Stimulated activated naive CD8-positive, alpha-beta T cell treated with anti-CD3 and anti-CD28 coated beads, Interleukin-15, Interleukin-2, amounts not matched to agents 100 U/mL and 50 U/mL, for 24 hours (primary cell): ENCODE results near the gene GINS3.
A peak's percentile ranks its signal among the peaks of the same experiment; 100 is the strongest.

ENCODE experiments used
- ATAC-seq: fragments of 150-1000 bp; cut with Tn5 transposase; one replicate; pipeline ENCODE4 v1.10.0; 2021
- DNase-seq: peaks from one replicate; pipeline ENCODE4 v3.0.0; 2021

GINS3 gene

DNA sequence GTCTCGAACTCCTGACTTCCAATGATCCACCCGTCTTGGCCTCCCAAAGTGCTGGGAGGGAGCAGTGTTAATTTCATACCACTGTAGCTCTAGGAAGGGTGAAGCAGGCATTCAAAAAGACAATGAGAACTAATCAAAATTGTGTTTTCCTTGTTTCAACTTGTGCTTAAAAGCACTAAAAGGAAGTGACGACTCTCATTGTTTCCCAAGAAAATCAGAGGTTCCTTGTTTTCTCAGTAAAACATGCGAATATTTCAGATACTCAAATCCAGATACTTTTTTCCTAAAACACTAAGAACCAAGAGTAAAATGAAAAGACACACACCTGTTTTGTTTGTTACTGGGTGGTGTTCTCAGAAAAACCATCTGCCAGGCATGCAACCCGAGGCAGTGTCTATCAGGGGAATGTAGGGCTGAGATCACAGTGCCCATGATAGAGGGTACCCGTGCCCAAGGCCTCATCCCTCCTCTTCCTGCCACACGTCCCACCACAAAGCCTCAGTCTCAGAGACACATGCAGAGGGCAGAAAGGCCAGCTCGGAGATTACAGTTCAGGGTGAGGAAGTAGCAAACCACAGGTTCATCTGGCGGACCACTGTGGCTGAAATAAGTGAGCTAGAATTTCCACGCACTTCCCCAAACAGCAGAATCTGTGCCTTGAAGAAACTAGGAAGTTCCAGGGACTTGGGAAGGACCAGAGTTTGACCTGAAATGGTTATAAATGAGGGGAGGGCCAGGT lies 33.7 kb downstream of the GINS3 start:
- peak; percentile 62 for DNase-seq
- peak; percentile 95 for ATAC-seq

DNA sequence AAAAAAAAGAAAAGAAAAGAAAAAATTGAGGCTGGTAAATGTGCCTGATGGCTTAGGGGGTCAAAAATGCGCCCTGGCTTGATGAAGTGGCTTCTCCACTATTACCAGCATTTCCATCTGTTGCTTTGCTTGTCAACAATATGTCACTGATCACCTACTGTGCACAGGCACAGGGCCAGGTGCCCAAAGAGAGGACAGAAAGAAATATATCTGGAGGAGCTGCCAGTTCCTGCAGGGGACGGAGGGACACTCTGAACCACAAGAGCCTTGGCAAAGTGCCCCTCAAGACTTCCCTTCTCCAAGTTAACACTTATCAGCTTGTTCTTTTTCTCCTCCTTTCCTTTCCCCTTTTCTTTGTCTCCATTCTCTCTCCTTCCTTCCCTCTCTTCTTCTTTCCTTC lies 34.7 kb downstream of the GINS3 start:
- DNase-seq: no peak
- no peak for ATAC-seq

DNA sequence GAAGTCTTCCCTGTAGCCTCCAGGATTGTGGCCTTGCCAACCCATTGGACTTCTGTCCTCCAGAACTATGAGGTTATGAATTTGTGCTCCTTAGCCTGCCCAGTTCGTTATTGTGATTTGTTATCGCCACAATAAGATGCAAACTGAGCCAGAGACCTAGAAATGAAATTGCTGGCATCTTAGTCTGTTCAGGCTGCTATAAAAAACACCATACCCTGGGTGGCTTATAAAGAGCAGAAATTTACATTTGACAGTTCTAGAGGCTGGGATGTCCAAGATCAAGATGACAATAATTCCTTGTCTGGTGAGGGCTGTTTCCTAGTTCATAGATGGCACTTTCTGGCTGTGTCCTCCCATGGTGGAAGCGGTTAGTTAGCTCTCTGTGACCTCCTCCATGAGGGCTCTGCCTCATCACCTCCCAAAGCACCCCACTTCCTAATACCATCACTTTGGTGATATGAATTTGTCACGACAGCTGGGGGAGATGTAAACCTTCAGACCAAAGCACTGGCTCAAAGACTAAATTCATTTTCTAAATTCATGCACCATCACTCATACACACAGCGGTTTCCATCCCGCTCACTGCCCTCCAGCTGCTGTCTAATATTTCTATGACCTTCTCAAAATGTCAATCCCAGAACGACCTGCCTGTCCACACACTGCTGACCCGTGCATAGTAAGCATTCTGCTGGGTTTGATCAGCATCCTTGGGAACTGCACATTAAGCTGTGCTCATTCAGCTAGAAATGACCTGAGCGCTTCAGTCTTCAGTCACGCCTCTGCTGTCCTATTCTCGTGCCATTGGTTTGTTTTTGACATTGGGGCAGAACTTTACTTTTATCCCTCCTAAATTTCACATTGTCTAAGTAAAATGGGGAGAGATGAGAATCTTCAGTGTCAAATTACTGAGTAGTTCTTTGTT lies 36.6 kb downstream of the GINS3 start:
- DNase-seq (no peak), ATAC-seq (no peak)

DNA sequence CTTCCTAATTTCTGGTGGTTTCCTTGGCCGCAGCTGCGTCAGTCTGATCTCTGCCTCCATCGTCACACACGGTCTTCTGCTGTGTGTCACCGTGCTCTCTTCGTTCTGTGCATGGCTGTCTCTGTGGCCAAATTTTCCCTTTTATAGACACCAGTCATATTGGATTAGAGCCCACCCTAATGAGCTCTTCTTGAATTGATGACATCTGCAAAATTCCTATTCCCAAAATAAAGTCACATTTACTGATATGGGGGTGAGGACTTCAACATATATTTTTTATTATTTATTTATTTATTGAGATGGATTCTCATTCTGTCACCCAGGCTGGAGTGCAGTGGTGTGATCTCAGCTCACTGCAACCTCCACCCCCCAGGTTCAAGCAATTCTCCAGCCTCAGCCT lies 38.4 kb downstream of the GINS3 start:
- no peak for DNase-seq

DNA sequence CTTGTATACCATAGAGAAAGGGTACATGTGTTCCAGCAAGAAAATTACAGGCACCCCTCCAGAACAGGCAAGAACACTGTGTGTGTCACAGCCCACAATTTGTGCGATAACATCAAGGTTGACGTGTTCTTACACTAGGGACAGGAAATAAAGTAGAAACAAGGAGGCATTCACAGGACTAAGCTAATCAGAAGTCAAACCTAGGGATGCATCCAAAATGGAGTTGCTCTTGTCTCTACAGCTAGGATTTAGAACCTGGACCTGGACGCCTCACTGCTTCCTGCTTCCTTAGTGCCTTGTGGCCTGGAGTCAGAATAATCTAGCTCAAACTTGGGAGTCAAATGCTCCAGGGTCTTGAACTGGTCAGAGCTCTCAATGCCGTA lies 41.3 kb downstream of the GINS3 start:
- ATAC-seq (peak; percentile 16), DNase-seq (no peak)

More for the DNA sequence above, 38.4 kb downstream of the GINS3 start:
- ATAC-seq: no peak

DNA sequence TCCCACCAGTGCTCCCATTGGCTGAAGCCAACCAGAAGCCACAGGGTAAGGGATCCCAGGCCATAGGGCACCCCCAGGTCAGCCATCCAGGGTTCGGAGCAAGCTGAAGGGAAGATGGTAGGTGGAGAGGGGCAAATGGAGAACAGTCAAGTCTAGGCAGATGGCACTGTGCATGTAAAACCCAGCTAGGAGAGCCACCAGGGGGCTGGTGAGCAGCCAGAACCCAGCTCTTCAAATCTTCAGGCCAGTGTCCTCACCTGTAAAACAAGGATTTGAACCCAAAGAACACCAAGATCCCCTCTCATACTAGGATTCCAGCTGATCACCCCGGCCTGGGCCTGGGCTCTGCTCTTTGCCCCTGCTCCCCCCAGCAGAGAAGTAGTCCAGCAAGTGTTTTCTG lies 43.5 kb downstream of the GINS3 start:
- no peak for DNase-seq
- no peak for ATAC-seq

DNA sequence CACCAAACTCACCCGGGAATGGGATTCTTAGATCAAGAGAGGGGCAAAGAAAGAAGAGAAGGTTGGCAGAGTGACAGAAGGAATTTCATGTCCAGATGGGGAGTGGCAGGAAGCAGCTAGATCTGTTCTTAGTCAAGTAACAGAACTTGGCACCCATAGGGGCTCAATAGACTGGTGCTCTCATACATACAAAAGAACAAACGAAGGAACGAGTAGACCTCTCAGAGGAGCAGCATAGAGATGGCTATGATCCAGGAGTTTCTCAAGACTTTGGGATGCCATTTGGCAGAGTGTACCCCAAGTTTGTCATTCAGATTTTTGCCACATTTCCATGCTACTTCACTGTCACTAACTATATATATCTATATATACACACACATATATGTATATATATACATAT lies 47.9 kb downstream of the GINS3 start:
- ATAC-seq (no peak), DNase-seq (no peak)

GRCh38 chr16:58442547-58442946 lies 50.3 kb downstream of the GINS3 start:
- no peak for DNase-seq
- no peak for ATAC-seq

GRCh38 chr16:58443783-58444182 lies 51.5 kb downstream of the GINS3 start:
- DNase-seq (no peak), ATAC-seq (no peak)

DNA sequence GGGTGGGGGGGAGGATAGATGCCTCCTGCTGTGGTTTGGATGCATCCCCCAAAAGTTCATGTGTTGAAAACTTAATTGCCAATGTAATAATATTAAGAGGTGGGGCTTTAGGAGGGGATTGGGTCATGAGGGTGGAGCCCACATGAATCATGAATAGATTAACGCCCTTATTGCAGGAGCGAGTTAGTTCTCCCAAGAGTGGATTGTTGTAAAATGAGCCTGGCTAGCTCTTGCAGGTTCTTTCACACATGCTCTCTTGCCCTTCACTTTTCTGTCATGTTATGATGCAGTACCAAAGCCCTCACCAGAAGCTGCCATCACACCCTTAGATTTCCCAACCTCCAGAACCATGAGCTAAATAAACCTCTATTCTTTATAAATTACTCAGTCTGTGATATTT lies 52.0 kb downstream of the GINS3 start:
- no peak for DNase-seq
- no peak for ATAC-seq

DNA sequence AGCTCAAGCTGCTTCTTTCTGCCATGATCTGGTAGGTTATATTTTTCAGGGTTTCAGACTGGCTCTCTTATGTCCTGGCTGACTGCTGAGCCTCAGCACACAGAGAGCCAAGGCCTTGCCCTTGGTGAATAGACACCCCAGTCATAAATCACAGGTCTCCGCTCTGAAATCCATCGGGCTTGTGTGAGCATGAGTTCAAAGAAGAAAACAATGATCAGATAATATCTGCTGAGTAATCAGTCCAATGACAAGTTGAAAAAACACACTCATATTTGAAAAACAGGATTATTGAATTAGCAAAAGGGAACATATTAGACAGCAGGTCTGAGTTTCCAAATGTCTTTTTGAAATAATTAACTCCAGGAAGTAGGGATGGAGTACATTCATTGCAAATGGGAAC lies 56.6 kb downstream of the GINS3 start:
- DNase-seq (no peak), ATAC-seq (no peak)

DNA sequence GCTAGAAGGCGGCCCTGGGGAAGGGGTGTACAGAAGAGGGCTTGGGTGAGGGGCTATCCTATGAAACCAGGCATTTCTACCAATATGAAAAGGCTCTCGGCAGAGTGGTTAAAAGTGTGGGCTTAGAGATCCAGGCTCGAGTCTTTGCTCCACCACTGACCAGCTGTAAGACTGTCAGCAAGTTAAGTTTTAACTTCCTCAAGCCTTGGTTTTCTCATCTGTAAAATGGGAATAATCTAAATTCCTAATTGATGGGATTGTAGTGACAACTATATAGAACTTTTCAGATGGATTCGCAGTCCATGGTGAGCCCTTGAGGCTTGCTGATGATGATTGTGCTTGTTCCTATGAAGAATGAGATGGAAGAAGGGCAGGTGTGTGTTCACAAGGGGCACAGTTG lies 57.0 kb downstream of the GINS3 start:
- DNase-seq: no peak
- ATAC-seq: no peak

GRCh38 chr16:58449768-58450167 lies 57.5 kb downstream of the GINS3 start:
- ATAC-seq (no peak), DNase-seq (no peak)

DNA sequence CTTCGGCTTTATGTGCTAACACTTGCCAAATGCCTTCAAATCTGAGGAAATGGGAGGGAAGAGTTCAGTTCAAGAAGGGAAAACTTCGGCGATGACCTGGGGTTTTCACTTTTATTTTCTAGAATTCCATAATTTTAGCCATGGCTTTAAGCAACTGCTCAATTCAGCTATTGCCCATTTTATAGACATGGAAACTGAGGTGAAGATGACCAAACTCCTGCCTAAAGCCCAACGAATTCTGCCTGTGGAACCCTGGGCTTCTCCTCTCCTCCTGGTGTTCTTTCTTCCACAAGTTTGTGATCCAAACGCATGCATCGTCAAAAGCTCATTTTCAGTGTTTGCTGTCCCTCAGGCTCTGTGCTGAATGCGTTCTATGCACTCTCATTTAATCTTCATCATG lies 58.3 kb downstream of the GINS3 start:
- no peak for DNase-seq
- no peak for ATAC-seq

- no peak for DNase-seq
- ATAC-seq: no peak
These were observed 59.0 kb downstream of the GINS3 start for GRCh38 chr16:58451265-58451689.

DNA sequence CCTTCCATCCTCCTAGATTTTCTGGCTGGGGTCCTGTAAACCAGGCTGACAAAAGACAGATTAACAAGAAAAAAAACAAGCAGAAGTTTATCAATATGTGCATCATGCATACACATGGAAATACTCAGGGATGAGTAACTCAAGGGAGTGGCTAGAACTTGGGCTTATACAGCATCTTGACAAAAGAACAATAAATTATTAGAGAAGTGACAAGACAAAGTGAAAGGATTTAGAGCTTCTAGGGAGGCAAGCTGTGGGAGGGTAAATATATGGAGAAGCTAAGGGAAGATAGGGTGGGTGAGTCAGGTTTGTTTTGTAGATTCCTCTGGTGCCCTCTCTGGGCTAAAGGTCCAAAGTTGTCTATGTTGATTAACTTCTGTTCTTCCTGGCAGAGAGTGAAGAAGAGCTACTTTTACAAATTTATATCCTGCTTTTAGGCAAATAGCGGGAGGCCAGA lies 59.7 kb downstream of the GINS3 start:
- DNase-seq: no peak
- no peak for ATAC-seq

DNA sequence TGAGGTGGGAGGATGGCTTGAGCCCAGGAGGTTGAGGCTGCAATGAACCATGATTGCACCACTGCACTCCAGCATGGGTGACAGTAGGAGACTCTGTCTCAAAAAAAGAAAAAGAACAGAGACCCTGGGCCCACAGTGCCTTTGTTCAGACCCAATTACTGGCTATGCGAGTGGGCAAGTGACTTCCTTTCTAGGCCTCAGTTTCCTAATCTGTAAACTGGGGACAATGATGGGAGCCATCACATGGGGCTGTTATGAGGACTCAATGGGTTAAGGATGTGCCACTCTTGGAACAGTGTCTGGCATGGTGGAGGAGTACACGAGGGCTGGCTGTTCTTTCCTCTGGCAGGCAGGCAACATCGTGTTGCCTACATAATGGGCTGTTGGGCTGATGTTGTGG lies 60.4 kb downstream of the GINS3 start:
- no peak for ATAC-seq
- DNase-seq: no peak

- DNase-seq (no peak), ATAC-seq (no peak)
These were observed 61.9 kb downstream of the GINS3 start for GRCh38 chr16:58454178-58454577.

- DNase-seq: no peak
- ATAC-seq: no peak
These were observed 62.6 kb downstream of the GINS3 start for GRCh38 chr16:58454856-58455255.
